ENCODE data around the gene THADA. TPM values are rescaled to one million over a fixed set of nuclear protein-coding genes. Genes with fewer than 3 reads are reported as not detected.

Gene THADA
- total RNA-seq, 1 experiment from 2014 or later = 20.1 TPM

DNA sequence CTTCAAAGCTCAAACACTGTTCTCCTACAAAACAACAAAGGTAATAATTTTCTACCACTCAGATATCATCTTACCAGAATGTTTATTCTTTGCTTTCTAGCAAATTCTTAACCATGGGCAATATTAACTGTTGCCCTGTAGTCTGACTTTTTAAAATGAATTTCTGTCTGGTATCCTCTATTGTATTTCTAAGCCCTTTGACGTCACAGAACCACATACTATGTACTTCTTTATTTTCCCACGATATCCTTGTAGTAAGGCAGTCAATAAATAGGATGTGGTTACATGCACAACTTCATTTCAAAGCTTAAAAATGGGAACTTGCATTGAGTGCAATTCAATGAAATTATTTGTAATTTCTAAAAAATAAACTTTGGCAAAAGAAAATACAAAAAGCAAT, 58.7 kb downstream of the THADA start:
- Histone ChIP-seq H3K23ac (ENCODE audit: insufficient read length, low read depth, low read length) (no peak overlapping the region), H3K9me3 (ENCODE audit: control insufficient read depth, low read depth, low read length) (no peaks in the 10 kb centered on the region), H3K56ac (ENCODE audit: insufficient read length, low read depth, low read length) (no peak overlapping the region), H3K27ac (ENCODE audit: insufficient read length, low read depth, low read length) (no peak overlapping the region), H2AK5ac (ENCODE audit: insufficient read length, low read length) (no peak overlapping the region), H3K4me2 (ENCODE audit: insufficient read depth, insufficient read length, low read length) (no peak overlapping the region), H3K4me1 (ENCODE audit: insufficient read depth, low read length) (no peaks in the 10 kb centered on the region), H3K14ac (ENCODE audit: insufficient read depth, low read length) (no peak overlapping the region), H2AFZ (ENCODE audit: low read length) (no peak overlapping the region), H2BK5ac (ENCODE audit: insufficient read length, low read length) (no peak overlapping the region), H3K9ac (ENCODE audit: extremely low read depth, insufficient read length, low read length) (no peak overlapping the region), H2BK12ac (ENCODE audit: insufficient read length, low read depth, low read length) (no peak overlapping the region), H4K8ac (replicated peaks; ENCODE audit: insufficient read length, low read depth, low read length) (no peak overlapping the region), H4K20me1 (ENCODE audit: control insufficient read depth, insufficient read depth, insufficient read length) (no peaks in the 10 kb centered on the region), H2BK120ac (ENCODE audit: low read depth, low read length, poor library complexity, severe bottlenecking) (no peak overlapping the region), H2BK20ac (ENCODE audit: low read depth, low read length, poor library complexity, severe bottlenecking) (no peak overlapping the region), H3K4ac (ENCODE audit: low read depth, low read length) (no peak overlapping the region), H3K79me2 (ENCODE audit: insufficient read depth, low read length) (no peaks in the 10 kb centered on the region), H4K5ac (ENCODE audit: insufficient read length, low read depth, low read length) (no peak overlapping the region), H4K91ac (ENCODE audit: insufficient read length, low read depth, low read length) (no peak overlapping the region), H3K79me1 (ENCODE audit: insufficient read depth, low read depth, low read length, poor library complexity, severe bottlenecking) (no peaks in the 10 kb centered on the region), H3K18ac (ENCODE audit: insufficient read length, low read depth, low read length) (no peak overlapping the region), H3T11ph (ENCODE audit: low read length) (no peak overlapping the region), H3K23me2 (ENCODE audit: insufficient read length, low read depth, low read length, poor library complexity, severe bottlenecking) (no peaks in the 10 kb centered on the region), H3K27me3 (ENCODE audit: insufficient read depth, low read length) (no peaks in the 10 kb centered on the region), H2BK15ac (ENCODE audit: low read depth, low read length) (no peak overlapping the region)
- Mint-ChIP-seq H3K4me3 (no peak overlapping the region), H3K4me1 (no peaks in the 10 kb centered on the region), H3K27ac (no peak overlapping the region), H3K9me3 (no peaks in the 10 kb centered on the region), H3K27me3 (ENCODE audit: low read depth) (no peaks in the 10 kb centered on the region), H3K36me3 (ENCODE audit: insufficient read depth in 1 of 3, low read depth in 3 of 3) (peaks cover 3 to 10% (median 8%) of the 10 kb centered on the region in 3 experiments; a peak in 6 of 7 replicates)
- TF ChIP-seq, protein P1, sequence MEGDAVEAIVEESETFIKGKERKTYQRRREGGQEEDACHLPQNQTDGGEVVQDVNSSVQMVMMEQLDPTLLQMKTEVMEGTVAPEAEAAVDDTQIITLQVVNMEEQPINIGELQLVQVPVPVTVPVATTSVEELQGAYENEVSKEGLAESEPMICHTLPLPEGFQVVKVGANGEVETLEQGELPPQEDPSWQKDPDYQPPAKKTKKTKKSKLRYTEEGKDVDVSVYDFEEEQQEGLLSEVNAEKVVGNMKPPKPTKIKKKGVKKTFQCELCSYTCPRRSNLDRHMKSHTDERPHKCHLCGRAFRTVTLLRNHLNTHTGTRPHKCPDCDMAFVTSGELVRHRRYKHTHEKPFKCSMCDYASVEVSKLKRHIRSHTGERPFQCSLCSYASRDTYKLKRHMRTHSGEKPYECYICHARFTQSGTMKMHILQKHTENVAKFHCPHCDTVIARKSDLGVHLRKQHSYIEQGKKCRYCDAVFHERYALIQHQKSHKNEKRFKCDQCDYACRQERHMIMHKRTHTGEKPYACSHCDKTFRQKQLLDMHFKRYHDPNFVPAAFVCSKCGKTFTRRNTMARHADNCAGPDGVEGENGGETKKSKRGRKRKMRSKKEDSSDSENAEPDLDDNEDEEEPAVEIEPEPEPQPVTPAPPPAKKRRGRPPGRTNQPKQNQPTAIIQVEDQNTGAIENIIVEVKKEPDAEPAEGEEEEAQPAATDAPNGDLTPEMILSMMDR (conservative IDR thresholded peaks at IDR 0.05) = no peak
- no CpG with 5 or more reads among the region's 2 CpGs for WGBS (ENCODE audit: extremely low coverage, insufficient read length, low lambda C conversion rate)
- DNase-seq = no peak

Data from H9 (cell line).